Loucy (cell line): ENCODE data around the gene SCTR.

ENCODE experiments used
- H2AFZ ChIP-seq: fragments of 200-600 bp; sonication (generic); 2 replicates; pipeline ENCODE4 v1.6.0; 2016; ENCODE audit warnings: antibody characterized with exemption, mild to moderate bottlenecking, low read length, moderate library complexity
- H3F3A ChIP-seq: fragments of 200-600 bp; 2 replicates; pipeline ENCODE4 v1.6.0; 2016; ENCODE audit warnings: antibody characterized with exemption, low read depth, mild to moderate bottlenecking
- H3K27me3 ChIP-seq: fragments of 200-600 bp; sonication (generic); 2 replicates; pipeline ENCODE4 v1.6.1; 2014; ENCODE audit warnings: low read length, mild to moderate bottlenecking; ENCODE audit not compliant: insufficient read depth, poor library complexity, severe bottlenecking
- H3K36me3 ChIP-seq: fragments of 200-600 bp; sonication (generic); 2 replicates; pipeline ENCODE4 v1.6.1; 2016; ENCODE audit warnings: low read length; ENCODE audit not compliant: insufficient read depth
- H3K4me1 ChIP-seq: fragments of 200-600 bp; sonication (generic); 2 replicates; pipeline ENCODE4 v1.5.1; 2014; ENCODE audit warnings: low read length, mild to moderate bottlenecking; ENCODE audit not compliant: insufficient read depth, poor library complexity, severe bottlenecking
- H3K4me2 ChIP-seq: fragments of 200-600 bp; sonication (generic); 2 replicates; pipeline ENCODE4 v1.6.0; 2014; ENCODE audit warnings: antibody characterized with exemption, low read length, low read depth, mild to moderate bottlenecking; ENCODE audit not compliant: poor library complexity, severe bottlenecking
- H3K4me3 ChIP-seq: fragments of 200-600 bp; sonication (generic); 2 replicates; pipeline ENCODE4 v1.5.1; 2014; ENCODE audit warnings: low read length, mild to moderate bottlenecking, mixed read lengths; ENCODE audit not compliant: poor library complexity, severe bottlenecking
- H3K79me2 ChIP-seq: fragments of 200-600 bp; sonication (generic); 2 replicates; pipeline ENCODE4 v1.6.1; 2014; ENCODE audit warnings: low read length; ENCODE audit not compliant: insufficient read depth
- H3K9ac ChIP-seq: fragments of 200-600 bp; sonication (generic); 2 replicates; pipeline ENCODE4 v1.6.0; 2014; ENCODE audit warnings: mild to moderate bottlenecking, low read depth, low read length, moderate library complexity; ENCODE audit not compliant: poor library complexity, severe bottlenecking
- H3K9me2 ChIP-seq: fragments of 200-600 bp; sonication (generic); replicated peaks from 2 replicates; pipeline ENCODE4 v1.6.1; 2016; ENCODE audit warnings: low read depth, low read length, mixed read lengths
- H3K9me3 ChIP-seq: fragments of 200-600 bp; sonication (generic); 2 replicates; pipeline ENCODE4 v1.6.1; 2014; ENCODE audit warnings: mild to moderate bottlenecking, antibody characterized with exemption, low read length, low read depth; ENCODE audit not compliant: insufficient read depth
- H4K20me1 ChIP-seq: fragments of 200-600 bp; sonication (generic); 2 replicates; pipeline ENCODE4 v1.6.0; 2014; ENCODE audit warnings: antibody characterized with exemption, low read length, mild to moderate bottlenecking; ENCODE audit not compliant: insufficient read depth, poor library complexity, severe bottlenecking
- CTCF ChIP-seq: fragments of 200-600 bp; sonication (generic); conservative IDR thresholded peaks from 2 replicates; pipeline ENCODE4 v1.5.1; 2014; ENCODE audit warnings: mild to moderate bottlenecking, antibody characterized with exemption, low read length
- EZH2phosphoT487 ChIP-seq: fragments of 200-600 bp; IDR thresholded peaks from 2 replicates; pipeline ENCODE4 v1.6.1; 2018; ENCODE audit warnings: antibody characterized with exemption, mild to moderate bottlenecking, moderate library complexity, borderline replicate concordance

Gene SCTR

GRCh38 chr2:119421304-119421703 lies 103.0 kb downstream of the SCTR start:
- H2AFZ ChIP-seq = no peak overlapping the region
- H3K4me1 ChIP-seq = no peaks in the 10 kb centered on the region
- H3K79me2 ChIP-seq = no peaks in the 10 kb centered on the region
- no peak for TF ChIP-seq CTCF
- no peak for TF ChIP-seq EZH2phosphoT487
- H3K27me3 ChIP-seq = no peaks in the 10 kb centered on the region
- no peak overlapping the region for H3K4me2 ChIP-seq
- no peaks in the 10 kb centered on the region for H3K9me3 ChIP-seq
- no peaks in the 10 kb centered on the region for H3F3A ChIP-seq
- H3K9me2 ChIP-seq = no peaks in the 10 kb centered on the region
- H3K36me3 ChIP-seq = no peaks in the 10 kb centered on the region
- H3K9ac ChIP-seq = no peak overlapping the region
- no peak overlapping the region for H3K4me3 ChIP-seq
- H4K20me1 ChIP-seq = no peaks in the 10 kb centered on the region

- Histone ChIP-seq H3K9me2 (no peaks in the 10 kb centered on the region), H3F3A (no peaks in the 10 kb centered on the region), H3K79me2 (no peaks in the 10 kb centered on the region), H3K9me3 (no peaks in the 10 kb centered on the region), H3K4me2 (no peak overlapping the region), H3K4me1 (peaks cover 12% of the 10 kb centered on the region), H2AFZ (0 out of 2 replicates have a peak overlapping the region, but pooled peaks have one; percentile 40), H3K4me3 (no peak overlapping the region), H3K9ac (no peak overlapping the region), H3K27me3 (no peaks in the 10 kb centered on the region), H3K36me3 (no peaks in the 10 kb centered on the region), H4K20me1 (no peaks in the 10 kb centered on the region)
- TF ChIP-seq CTCF (no peak), EZH2phosphoT487 (no peak)
Measured at GRCh38 chr2:119419803-119420508, 104.3 kb downstream of the SCTR start.

GRCh38 chr2:119419065-119419464 lies 105.2 kb downstream of the SCTR start:
- no peak overlapping the region for H3K9ac ChIP-seq
- no peaks in the 10 kb centered on the region for H3K27me3 ChIP-seq
- TF ChIP-seq CTCF = no peak
- TF ChIP-seq EZH2phosphoT487 = no peak
- H3K79me2 ChIP-seq = no peaks in the 10 kb centered on the region
- no peaks in the 10 kb centered on the region for H4K20me1 ChIP-seq
- H3K4me2 ChIP-seq = no peak overlapping the region
- no peaks in the 10 kb centered on the region for H3F3A ChIP-seq
- no peak overlapping the region for H3K4me3 ChIP-seq
- H2AFZ ChIP-seq = no peak overlapping the region
- H3K36me3 ChIP-seq = no peaks in the 10 kb centered on the region
- no peaks in the 10 kb centered on the region for H3K9me3 ChIP-seq
- H3K4me1 ChIP-seq = peaks cover 20% of the 10 kb centered on the region
- H3K9me2 ChIP-seq = no peaks in the 10 kb centered on the region
